HG02798 (cell line): ENCODE data around the gene PLCB1.

Experiments
- ATAC-seq: cut with Tn5 transposase; IDR thresholded peaks from one replicate; pipeline ENCODE4 v1.9.1; 2021; ENCODE audit warnings: mild to moderate bottlenecking; ENCODE audit not compliant: unreplicated experiment, poor library complexity

Gene PLCB1

GRCh38 chr20:8877294-8877693 is 745.2 kb downstream of the PLCB1 start:
- no peak for ATAC-seq

- no peak for ATAC-seq
Observed at GRCh38 chr20:8879669-8880068, 747.6 kb downstream of the PLCB1 start.

DNA sequence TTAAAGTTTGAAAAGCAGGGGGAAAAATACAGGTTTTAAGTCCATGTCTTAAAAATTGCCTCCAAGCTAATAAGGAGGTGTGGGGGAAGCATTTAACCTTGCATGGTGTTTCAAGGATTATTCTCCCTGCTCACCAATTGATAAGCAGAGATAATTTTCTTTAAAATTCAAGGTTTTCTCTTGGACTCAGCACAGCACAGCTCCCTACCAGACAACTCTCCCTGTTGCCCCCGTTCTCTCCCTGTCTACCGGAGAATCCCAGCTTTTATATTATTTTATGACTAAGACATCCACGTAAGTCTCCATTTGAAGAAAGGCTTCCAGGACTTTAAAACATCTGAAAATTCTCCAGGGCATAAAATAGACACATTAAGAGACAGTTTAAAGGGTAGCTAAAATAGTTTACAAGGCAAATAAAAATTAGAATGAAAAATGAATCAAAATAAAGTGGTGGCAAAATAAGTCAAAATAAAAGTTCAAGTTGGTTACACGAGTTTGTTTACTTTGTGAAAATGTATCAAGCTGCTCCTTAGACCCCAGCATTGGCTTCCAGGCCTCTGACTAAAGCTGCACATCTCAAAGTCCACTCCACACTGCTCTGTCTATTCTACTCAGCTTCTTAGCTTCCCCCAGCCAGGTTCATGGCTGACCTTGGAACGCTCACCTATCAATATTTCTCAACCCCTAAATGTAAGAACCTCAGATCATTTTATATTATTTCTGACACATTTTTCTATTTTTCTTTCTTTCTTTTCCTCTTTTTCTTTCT is 748.2 kb downstream of the PLCB1 start:
- no peak for ATAC-seq

DNA sequence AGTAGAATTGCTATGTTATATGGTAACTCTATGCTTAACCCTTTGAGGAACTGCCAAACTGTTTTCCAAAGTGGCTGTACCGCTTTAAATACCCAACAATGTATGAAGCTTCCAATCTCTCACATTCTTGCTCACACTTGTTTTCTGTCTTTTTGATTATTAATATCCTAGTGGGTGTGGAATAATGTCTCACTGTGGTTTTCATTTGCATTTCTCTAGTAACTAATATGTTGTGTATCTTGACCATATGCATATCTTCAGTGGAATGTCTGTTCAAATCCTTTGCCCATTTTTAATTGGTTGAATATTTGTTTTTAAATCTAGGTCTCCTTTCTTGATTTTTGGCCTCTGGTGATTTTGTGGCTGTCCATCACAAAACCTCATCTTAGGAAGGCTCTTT is 759.0 kb downstream of the PLCB1 start:
- no peak for ATAC-seq

GRCh38 chr20:8895472-8895871 is 763.4 kb downstream of the PLCB1 start:
- no peak for ATAC-seq

- ATAC-seq: no peak
Observed at GRCh38 chr20:8898823-8899222, 766.8 kb downstream of the PLCB1 start.

- ATAC-seq: no peak
Observed at GRCh38 chr20:8901237-8902025, 769.4 kb downstream of the PLCB1 start.

DNA sequence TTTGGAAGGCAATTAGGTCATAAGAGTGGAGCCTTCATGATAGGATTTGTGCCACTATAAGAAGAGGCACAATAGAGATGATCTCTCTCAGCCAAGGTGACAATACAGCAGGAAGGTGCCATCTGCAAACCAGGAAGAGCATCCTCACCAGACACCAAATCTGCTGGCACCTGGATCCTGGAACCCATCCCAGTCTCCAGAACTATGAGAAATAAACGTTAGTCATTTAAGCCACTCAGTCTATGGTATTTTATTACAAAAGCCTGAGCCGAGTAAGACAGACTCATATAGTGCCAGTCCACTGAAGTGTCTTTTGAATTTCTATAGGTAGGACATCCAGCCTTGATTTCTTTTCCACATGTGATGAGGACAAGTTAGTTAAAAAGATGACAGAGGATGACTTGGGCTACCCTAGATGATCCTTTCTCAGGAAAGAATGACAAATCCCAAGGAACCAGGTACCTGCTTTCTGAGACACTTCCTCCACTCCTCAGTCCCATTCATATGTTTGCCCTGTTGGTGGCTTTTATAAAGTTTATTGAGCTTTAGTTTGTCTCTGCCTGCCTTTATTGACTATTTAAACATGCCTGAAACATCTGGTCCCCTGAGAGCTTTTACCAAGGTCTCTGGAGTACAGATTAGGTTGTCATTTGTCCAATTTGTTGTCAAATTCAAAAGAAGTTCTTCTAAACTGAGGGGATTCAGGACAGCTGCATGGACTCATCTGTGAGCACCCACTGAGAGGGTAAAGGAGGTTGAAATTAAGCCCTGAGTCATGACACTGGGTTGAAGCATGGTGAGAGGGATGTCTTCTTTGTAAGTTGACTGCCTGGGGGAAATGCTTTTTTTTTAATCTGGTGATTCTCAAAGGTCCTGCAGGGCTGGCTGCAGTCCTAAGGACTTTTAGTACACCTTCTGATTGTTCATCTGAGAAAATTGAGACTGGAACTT is 771.9 kb downstream of the PLCB1 start:
- no peak for ATAC-seq

GRCh38 chr20:8909596-8909995 is 777.5 kb downstream of the PLCB1 start:
- no peak for ATAC-seq

DNA sequence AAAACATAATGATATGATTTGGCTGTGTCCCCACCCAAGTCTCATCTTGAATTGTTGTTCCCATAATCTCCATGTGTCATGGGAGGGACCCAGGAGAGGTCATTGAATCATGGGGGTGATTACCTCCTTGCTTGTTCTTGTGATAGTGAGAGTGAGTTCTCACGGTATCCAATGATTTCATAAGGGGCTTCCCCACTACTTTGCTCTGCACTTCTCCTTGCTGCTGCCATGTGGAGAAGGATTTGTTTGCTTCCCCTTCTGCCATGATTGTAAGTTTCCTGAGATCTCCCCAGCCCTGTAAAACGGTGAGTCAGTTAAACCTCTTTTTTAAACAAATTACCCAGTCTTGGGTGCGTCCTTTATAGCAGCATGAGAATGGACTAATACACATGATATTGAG is 780.0 kb downstream of the PLCB1 start:
- no peak for ATAC-seq

GRCh38 chr20:8912731-8913130 is 780.7 kb downstream of the PLCB1 start:
- no peak for ATAC-seq

DNA sequence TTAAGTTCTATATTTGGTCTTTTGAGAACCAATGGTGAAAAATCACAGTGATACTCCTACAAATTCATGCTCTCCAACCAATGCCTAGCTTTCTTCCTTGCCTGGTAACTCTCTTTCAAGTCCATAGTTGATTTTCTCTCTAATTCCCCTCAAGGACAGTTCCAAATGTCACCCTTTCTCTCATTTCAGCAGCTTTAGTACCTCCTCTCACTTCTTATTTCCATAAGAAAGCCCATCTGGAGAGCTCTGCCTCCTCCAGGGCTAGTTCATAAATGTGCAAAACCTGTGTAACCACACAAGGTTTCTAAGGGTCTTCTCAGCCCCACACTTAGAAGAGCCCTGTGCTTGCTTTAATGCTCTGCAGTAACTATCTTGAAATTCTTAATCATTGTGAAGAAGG is 781.4 kb downstream of the PLCB1 start:
- no peak for ATAC-seq

GRCh38 chr20:8914421-8914820 is 782.4 kb downstream of the PLCB1 start:
- ATAC-seq: no peak

DNA sequence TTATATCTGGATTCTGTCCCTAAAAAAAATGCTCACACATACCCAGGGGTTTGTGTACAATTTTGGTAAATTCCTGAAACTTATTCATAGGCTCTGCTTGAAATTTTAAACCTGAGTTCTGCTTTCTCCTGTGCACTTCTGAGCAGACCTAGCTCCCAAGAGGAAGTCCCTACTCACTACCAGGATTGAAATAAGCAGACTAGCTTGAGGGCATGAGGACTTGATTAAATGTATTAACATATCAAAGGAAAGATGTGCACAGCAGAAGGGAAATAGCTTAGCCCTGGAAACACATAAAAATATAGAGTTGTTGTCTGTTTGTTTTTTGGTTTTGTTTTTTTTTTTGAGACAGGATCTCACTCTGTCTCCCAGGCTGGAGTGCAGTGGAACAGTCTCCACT is 785.0 kb downstream of the PLCB1 start:
- ATAC-seq: no peak

- no peak for ATAC-seq
Observed at GRCh38 chr20:8918145-8918544, 786.1 kb downstream of the PLCB1 start.

GRCh38 chr20:8924539-8924938 is 792.5 kb downstream of the PLCB1 start:
- ATAC-seq: no peak

DNA sequence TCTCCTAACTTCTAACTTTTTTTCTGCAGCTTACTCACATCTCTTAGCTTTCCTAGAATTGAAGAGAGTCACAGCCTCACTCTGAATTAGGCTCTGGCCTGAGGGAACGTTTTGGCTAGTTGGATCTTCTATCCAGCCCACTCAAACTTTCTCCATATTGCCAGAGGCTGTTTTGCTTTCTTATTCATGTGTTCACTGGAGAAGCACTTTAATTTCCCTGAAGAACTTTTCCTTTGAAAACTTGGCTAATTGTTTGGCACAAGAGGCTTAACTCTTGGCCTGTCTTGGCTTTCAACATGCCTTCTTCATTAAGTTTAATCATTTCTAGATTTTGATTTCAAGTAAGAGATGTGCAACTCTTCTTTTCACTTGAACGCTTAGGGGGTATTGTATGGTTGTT is 798.7 kb downstream of the PLCB1 start:
- no peak for ATAC-seq

DNA sequence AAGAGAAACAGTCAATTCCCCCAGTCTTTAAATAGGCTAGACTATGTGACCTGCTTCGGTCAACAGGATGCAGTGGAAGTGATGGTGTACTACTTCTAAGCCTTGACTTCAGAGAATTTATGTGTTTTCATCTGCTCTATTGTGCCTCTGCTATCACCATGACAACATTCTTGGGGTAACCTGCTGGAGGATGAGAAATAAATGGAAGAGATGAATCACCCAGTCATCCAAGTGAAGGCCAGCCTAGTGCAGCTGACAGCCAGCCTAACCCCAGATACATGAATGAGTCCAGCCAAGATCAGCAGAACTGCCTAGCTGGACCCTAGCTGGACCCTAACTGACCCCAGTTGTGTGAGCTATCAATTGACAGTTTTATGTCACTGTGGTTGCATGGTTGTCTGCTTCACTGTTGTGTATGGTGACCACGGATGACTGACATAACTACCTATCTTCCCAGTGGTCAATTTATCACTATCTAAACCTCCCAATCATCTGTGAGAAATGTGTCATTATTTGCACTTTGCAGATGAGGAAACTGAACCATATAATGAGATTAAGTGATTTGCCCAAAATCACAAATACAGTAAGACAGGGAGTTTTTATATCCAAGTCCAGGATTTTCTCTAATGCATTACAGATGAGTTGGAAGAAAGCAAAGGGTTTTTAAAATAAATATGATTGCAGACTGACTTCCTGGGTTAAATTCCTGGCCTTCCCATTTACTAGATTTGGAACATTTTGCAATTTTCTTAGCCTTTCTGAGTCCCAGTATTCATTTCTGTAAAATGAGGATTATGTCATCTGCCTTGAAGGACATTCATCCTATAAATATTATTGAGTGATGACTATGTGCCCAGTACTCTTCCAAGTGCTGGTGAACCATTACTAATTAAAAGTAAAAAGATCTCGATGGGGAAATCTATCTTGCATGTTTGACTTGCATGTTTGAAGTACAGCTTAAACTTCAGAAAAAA is 800.4 kb downstream of the PLCB1 start:
- ATAC-seq: no peak

GRCh38 chr20:8933381-8933807 is 801.3 kb downstream of the PLCB1 start:
- ATAC-seq: no peak

- no peak for ATAC-seq
Observed at GRCh38 chr20:8934362-8934761, 802.3 kb downstream of the PLCB1 start.
